ENCODE data around the gene TMEM151A.

TMEM151A gene

DNA sequence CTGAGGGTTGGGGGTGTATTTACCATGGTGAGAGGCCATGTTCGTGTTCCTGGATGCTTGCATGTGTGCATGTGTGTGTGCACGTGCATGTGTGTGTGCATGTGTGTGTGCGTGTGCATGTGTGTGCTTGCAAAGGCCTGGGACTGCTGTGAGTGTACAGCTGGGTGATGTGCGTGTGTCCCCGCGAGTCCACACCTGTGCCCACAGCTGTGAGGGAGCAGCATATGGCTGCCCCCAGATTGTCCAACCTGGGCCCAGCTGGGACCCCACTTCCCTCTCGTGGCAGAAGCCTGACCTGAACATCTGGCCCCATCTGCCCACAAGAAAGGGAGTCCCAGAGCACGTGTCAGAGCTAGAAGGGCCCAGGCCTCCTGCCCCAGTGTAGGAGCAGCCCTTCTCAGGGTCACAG lies 33.6 kb downstream of the TMEM151A start:
- no peak for DNase-seq

GRCh38 chr11:66326261-66327111 lies 34.8 kb downstream of the TMEM151A start:
- no peak for DNase-seq

DNA sequence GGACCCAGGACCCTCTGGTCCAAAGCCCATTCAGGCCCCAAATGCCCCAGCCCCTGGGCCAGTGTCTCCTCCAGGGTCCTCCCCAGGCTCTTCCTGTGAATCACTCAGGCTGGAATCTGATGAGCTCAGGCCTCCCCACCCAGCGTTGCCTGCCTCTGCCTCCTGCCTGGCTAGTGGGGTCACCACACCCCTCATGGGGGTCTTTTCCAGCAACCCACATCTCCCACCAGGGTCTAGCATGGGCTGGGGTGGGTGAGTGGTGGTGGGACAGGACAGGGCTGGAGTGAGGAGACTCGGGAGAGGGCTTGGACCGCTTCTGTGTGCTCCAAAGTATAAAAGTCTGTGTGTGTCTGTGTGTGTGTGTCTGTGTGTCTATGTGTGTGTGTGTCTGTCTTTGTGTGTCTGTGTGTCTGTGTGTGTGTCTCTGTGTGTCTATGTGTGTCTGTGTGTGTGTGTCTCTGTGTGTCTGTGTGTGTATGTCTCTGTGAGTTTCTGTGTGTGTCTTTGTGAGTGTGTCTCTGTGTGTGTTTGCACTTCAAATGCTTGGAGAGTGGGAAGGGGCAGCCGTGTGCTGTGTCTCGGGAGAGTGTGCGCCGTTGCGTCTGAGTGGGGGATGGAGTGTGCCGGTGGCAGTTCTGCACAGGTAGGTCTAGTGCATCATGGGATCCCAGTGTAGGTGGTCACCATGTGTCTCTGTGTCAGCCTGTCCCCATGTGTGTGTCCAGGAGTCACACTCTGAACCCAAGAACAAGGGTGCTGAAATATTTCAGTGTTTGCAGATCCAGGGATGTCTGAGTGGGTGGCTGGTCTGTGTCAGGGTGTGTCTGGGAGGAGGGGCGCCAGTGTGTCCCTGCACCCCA lies 35.7 kb downstream of the TMEM151A start:
- no peak for DNase-seq

DNA sequence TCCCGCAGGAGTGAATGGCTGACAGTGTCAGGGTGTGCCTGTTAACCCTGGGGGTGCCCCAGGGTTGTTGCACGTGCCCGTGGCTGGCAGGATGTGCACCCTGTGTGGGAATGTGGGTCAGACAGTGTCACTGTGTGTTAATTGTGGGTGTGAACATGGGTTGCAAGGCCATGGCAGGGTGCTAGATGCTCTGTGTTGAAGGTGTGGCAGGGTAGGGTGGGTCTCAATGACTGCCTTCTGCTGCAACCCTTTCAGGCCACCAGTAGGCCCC lies 36.3 kb downstream of the TMEM151A start:
- DNase-seq, result no peak

- no peak for DNase-seq
Measured at GRCh38 chr11:66328302-66329144, 36.8 kb downstream of the TMEM151A start.

DNA sequence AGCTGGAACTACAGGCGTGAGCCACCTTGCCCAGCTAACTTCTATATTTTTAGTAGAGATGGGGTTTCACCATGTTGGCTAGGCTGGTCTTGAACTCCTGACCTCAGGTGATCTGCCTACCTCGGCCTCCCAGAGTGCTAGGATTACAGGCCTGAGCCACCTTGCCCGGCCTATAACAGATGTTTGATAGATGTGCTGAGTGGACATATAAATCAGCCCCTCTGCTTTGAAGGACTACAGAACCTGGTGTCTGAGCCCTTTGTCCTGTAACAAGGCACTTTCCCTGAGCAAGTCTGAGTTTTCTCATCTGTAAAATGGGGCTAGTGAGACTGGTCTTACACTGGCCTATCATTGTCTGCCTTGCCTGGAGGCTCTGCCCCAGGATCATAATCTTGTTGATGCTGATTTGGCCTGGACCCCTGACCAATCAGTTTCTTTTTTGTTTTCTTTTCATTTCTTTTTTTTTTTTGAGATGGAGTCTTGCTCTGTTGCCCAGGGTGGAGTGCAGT lies 37.5 kb downstream of the TMEM151A start:
- DNase-seq, result no peak

- no peak for DNase-seq
Measured at GRCh38 chr11:66330931-66331330, 39.2 kb downstream of the TMEM151A start.

GRCh38 chr11:66331542-66332370 lies 40.1 kb downstream of the TMEM151A start:
- DNase-seq, result no peak

DNA sequence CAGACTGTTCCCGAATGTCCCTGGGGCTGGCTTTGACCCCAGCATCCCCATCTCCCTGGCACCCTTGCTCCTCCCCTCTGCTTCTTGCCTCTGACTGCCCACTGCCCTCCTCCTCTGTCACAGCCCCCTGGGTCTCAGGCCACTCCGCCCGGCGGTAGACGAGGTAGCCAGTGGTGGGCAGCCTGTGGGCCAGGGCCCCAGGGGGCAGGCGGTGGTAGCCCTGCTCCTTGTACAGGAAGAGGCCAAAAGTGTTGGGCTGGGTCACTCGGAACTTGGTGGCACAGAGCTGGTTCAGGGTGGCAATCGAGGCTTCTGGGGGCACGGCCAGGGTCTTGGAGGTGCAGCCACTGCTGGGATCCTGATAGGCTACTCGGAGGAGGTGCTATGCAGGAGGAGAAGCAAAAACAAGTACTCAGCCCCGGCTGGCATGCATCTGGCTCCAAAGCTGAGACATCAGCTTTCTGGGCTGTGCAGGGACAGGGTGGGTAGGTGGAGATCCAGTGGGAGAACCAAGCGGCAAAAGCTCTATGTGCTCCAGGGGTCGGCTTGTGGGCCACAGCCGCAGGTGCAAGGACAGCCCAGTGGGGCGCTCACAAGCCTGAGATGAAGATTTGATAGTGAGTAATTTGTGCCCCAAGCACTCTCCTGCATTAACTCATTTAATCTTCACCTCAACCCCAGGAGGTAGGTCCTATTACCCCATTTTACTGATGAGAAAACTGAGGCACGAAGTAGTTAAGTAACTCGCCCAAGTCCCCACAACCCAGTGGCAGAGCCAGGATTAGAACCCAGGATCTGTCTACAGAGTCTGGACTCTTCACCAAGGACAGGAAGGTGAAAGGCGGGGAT lies 40.9 kb downstream of the TMEM151A start:
- no peak for DNase-seq

DNA sequence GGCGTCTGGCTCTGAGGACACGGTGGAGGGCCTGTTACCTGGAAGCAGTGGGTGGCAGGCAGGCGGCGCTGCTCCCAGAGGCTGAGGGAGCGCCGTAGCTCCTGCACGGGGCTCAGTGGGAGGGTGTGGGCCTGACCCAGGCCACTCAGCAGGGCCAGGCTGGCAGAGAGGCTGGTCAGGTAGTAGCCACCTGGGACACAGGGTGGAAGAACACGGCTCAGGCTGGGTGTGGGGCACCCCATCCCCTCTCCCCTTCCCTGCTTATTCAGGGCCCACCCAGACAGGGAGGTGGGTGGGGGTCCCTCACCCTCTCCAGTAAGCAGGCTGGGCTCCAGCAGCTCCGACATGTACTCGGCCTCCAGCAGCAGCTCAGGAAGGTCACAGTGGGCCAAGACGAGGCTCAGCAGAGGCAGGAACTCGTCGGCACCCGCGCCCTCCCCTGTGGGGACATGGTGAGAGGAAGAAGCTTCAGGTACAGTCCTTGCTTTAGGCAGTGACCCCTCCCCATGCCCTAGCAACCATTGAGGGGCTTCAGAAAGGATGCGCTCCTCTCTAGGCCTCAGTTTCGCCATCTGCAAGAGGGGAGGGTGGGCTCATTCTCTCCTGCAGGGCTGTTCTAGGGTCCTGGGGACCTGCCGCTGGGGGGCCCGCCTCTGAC lies 41.7 kb downstream of the TMEM151A start:
- DNase-seq, result no peak

- no peak for DNase-seq
Measured at GRCh38 chr11:66333896-66334604, 42.4 kb downstream of the TMEM151A start.

- no peak for DNase-seq
Measured at GRCh38 chr11:66334605-66335442, 43.1 kb downstream of the TMEM151A start.

GRCh38 chr11:66335531-66336233 lies 44.0 kb downstream of the TMEM151A start:
- no peak for DNase-seq

DNA sequence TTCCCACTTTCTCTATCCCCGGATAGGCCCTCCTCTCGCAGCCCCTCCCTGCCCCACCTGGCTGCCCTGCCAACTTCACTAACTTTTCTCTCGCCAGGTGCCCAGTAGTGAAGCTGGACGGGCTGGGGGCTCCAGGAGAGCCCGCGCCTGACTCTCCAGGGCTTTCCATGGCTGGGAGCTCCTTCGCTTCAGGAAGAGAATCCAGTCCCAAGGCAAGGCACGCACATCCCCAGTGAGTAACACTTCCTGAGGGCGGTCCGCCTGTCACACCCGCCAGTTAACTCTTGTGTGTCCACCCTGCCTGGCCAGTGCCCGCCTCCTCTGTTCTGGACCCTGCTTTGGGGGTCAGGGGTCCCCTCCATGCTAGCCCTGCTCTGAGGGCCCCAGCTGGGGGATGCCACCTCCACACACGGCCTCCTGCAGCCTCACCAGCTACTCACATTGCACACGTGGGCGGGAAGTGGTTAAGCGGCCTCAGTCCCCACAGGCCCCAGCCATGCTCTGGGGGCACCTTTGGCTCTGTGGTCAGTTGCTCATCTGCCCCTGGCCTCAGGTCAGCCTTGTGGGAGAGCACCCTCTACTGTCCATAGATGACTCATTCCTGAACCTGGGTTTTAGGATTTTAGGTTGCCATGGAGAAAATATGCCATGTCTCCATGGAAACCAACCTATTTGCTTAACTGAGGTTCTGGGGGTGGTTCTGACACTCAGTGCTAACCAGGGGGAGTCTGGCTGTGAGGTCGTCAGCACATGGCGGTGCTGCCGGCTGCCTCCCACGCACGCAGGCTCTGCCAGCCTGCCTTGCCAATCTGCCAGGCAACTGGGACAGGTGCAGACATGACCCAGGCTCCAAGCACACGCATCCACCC lies 44.8 kb downstream of the TMEM151A start, which contains the start of gene RIN1:
Gene RIN1, minus strand, starts transcription at position 201 of the 869 bp plus-strand sequence. Its CDS starts 32 bp downstream, at position 169.
- no peak for DNase-seq

- no peak for DNase-seq
Measured at GRCh38 chr11:66337103-66337899, 45.6 kb downstream of the TMEM151A start.

All from cortex of kidney (tissue), 1 donor.